Activated CD8-positive, alpha-beta memory T cell treated with anti-CD3 and anti-CD28 coated beads for 4 hours (primary cell): ENCODE measurements around the gene GPR25.
"Not testable (repeated sequence)": the region's sequence is repeated elsewhere in the genome, so short reads cannot be mapped to it uniquely, and the experiment has no call there.

Source experiments
- DNase-seq, 2 donors: peaks; one replicate each; pipeline ENCODE4 v3.0.0-alpha.2; 2020; ENCODE audit warnings: low read depth in 2 of 2

The GPR25 gene

GRCh38 chr1:200911936-200912335 is 39.2 kb downstream of the GPR25 start:
- not testable (repeated sequence) for DNase-seq

GRCh38 chr1:200912737-200913407 is 40.1 kb downstream of the GPR25 start:
- DNase-seq: no peak

GRCh38 chr1:200916152-200916551 is 43.4 kb downstream of the GPR25 start:
- no peak for DNase-seq

- no peak for DNase-seq
These were observed 43.9 kb downstream of the GPR25 start for GRCh38 chr1:200916681-200917080.

GRCh38 chr1:200917291-200917817 is 44.6 kb downstream of the GPR25 start:
- no peak for DNase-seq

- no peak for DNase-seq
These were observed 45.2 kb downstream of the GPR25 start for GRCh38 chr1:200918006-200918405.

GRCh38 chr1:200919386-200919785 is 46.6 kb downstream of the GPR25 start:
- DNase-seq: no peak

- DNase-seq: no peak
These were observed 48.9 kb downstream of the GPR25 start for GRCh38 chr1:200921571-200922110.

GRCh38 chr1:200922406-200922805 is 49.6 kb downstream of the GPR25 start:
- DNase-seq: no peak

GRCh38 chr1:200923601-200924000 is 50.8 kb downstream of the GPR25 start:
- DNase-seq: no peak
